Testis (tissue), 2 donors: ENCODE results near the gene REL.

Experiments
- POLR2A ChIP-seq: fragments of 450-650 bp; IDR thresholded peaks from one replicate; pipeline ENCODE4 v1.6.1; 2017; ENCODE audit warnings: antibody characterized with exemption, mild to moderate bottlenecking, moderate library complexity
- TF ChIP-seq, protein P1 (sequence below), 3 experiments: fragments of 450-650 bp in 2 of 3; fragments of 200-600 bp in 1 of 3; sonication (generic) in 1 of 3; IDR thresholded peaks; one replicate each; pipeline ENCODE4 v1.5.1; 2016 to 2019; ENCODE audit warnings: antibody characterized with exemption in 3 of 3, mild to moderate bottlenecking in 2 of 3, moderate library complexity in 1 of 3

DNA sequence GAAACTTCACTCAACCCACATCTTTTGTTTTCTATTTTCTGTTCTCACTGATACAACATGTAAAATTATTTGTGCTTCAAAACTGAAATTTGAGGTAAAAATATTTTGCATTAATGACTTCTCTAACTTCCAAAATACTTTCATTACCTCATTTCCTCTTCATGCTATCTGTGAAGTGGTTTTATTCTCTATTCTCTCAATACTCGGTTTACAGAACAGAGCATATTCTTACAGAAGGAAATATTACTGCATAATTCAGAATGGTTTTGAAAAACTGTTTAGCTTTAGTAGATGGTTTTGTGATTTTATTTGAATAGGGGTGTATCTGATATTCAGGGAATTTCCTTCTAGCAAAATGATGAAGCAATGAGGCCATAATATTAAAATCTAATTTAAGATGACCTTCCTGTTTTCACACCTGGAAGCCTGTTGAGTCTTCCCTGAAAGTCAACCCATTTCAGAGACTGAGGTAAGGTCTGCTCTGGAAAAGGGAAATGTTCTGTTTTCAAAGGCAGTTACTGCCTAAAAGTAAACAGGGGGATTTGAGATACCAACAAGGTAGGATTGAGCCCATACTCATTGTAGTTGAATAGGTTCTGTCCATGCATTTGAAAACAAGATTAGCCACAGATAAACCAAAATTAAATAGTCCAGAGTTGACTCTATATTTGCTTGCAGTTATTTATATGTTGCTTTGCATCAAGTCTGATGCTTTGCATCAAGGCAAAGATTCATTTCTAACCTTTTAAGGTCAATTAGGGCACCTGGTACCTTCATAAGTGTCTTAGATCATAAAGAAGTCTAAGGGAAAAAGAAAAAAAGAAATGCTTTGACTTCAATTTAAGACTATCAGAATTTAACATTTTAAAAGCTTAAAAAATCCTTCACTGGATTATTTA is 85.4 kb downstream of the REL start:
- TF ChIP-seq, protein P1, sequence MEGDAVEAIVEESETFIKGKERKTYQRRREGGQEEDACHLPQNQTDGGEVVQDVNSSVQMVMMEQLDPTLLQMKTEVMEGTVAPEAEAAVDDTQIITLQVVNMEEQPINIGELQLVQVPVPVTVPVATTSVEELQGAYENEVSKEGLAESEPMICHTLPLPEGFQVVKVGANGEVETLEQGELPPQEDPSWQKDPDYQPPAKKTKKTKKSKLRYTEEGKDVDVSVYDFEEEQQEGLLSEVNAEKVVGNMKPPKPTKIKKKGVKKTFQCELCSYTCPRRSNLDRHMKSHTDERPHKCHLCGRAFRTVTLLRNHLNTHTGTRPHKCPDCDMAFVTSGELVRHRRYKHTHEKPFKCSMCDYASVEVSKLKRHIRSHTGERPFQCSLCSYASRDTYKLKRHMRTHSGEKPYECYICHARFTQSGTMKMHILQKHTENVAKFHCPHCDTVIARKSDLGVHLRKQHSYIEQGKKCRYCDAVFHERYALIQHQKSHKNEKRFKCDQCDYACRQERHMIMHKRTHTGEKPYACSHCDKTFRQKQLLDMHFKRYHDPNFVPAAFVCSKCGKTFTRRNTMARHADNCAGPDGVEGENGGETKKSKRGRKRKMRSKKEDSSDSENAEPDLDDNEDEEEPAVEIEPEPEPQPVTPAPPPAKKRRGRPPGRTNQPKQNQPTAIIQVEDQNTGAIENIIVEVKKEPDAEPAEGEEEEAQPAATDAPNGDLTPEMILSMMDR (IDR thresholded peaks at IDR 0.05) = no peak
- no peak for TF ChIP-seq POLR2A
